Liver (tissue), 9 donors: Measurements from ENCODE around the gene ZDHHC11. TPM values are rescaled to one million over a fixed set of nuclear protein-coding genes. Genes with fewer than 3 reads are reported as not detected.

Experiments
- DNase-seq: peaks from one replicate; pipeline ENCODE4 v3.0.0-alpha.2; 2017; ENCODE audit warnings: low spot score
- H3K27ac ChIP-seq, 2 donors: one replicate each; pipeline ENCODE4 v1.7.0; 2013; ENCODE audit warnings: inconsistent platforms in 2 of 2, low read length in 2 of 2, control low read depth in 1 of 2, low read depth in 1 of 2, mild to moderate bottlenecking in 1 of 2
- H3K27me3 ChIP-seq, 4 donors: one replicate each; pipeline versions ENCODE4 v1.6.1 to v1.7.0; 2013; ENCODE audit warnings: low read length in 3 of 4, inconsistent platforms in 1 of 4, mild to moderate bottlenecking in 1 of 4, moderate library complexity in 1 of 4; ENCODE audit not compliant: control insufficient read depth in 4 of 4, insufficient read depth in 4 of 4
- H3K36me3 ChIP-seq, 4 donors: one replicate each; pipeline versions ENCODE4 v1.6.1 to v1.7.0; 2013; ENCODE audit warnings: low read length in 3 of 4, mild to moderate bottlenecking in 3 of 4, low read depth in 1 of 4, moderate library complexity in 1 of 4; ENCODE audit not compliant: control insufficient read depth in 4 of 4, insufficient read depth in 3 of 4
- H3K4me1 ChIP-seq, 4 donors: one replicate each; pipeline versions ENCODE4 v1.6.1 to v1.7.0; 2013; ENCODE audit warnings: low read length in 3 of 4, mild to moderate bottlenecking in 3 of 4, moderate library complexity in 1 of 4; ENCODE audit not compliant: control insufficient read depth in 4 of 4, insufficient read depth in 4 of 4
- H3K4me3 ChIP-seq, 3 donors: one replicate each; pipeline versions ENCODE4 v1.6.1 to v1.7.0; 2013; ENCODE audit warnings: low read length in 3 of 3, control low read depth in 1 of 3, low read depth in 1 of 3, mild to moderate bottlenecking in 1 of 3
- H3K9ac ChIP-seq, 2 donors: one replicate each; pipeline ENCODE4 v1.7.0; 2013; ENCODE audit warnings: low read length in 2 of 2, mild to moderate bottlenecking in 2 of 2, moderate library complexity in 2 of 2, control low read depth in 1 of 2, low read depth in 1 of 2
- H3K9me3 ChIP-seq, 4 donors: one replicate each; pipeline versions ENCODE4 v1.6.1 to v1.7.0; 2013; ENCODE audit warnings: low read length in 3 of 4; ENCODE audit not compliant: control insufficient read depth in 4 of 4
- CTCF ChIP-seq: fragments of 150-350 bp; IDR thresholded peaks from 2 replicates; pipeline ENCODE4 v1.5.1; 2017; ENCODE audit warnings: improper control_type of control experiment, low read depth, low read length; ENCODE audit not compliant: missing input control
- EGR1 ChIP-seq, 2 donors: IDR thresholded peaks; 2 replicates each; pipeline ENCODE4 v1.6.1; 2016 to 2018; ENCODE audit warnings: antibody characterized with exemption in 2 of 2, low read depth in 2 of 2
- FOXA1 ChIP-seq: IDR thresholded peaks from 2 replicates; pipeline ENCODE4 v1.6.1; 2016; ENCODE audit warnings: antibody characterized with exemption
- FOXA2 ChIP-seq: IDR thresholded peaks from 2 replicates; pipeline ENCODE4 v1.6.1; 2016; ENCODE audit warnings: antibody characterized with exemption
- GABPA ChIP-seq, 2 donors: IDR thresholded peaks in 1 of 2; conservative IDR thresholded peaks in 1 of 2; 2 replicates each; pipeline ENCODE4 v1.6.1; 2016; ENCODE audit warnings: antibody characterized with exemption in 2 of 2, mild to moderate bottlenecking in 1 of 2, moderate library complexity in 1 of 2
- HNF4A ChIP-seq, 2 donors: conservative IDR thresholded peaks; 2 replicates each; pipeline ENCODE4 v1.6.1; 2016; ENCODE audit warnings: antibody characterized with exemption in 2 of 2, mild to moderate bottlenecking in 2 of 2
- HNF4G ChIP-seq: IDR thresholded peaks from 2 replicates; pipeline ENCODE4 v1.6.1; 2016; ENCODE audit warnings: antibody characterized with exemption
- JUND ChIP-seq, 2 donors: IDR thresholded peaks; 2 replicates each; pipeline ENCODE4 v1.6.1; 2016; ENCODE audit warnings: antibody characterized with exemption in 2 of 2
- NR2F2 ChIP-seq: IDR thresholded peaks from 2 replicates; pipeline ENCODE4 v1.6.1; 2016; ENCODE audit warnings: antibody characterized with exemption
- RAD21 ChIP-seq, 2 donors: IDR thresholded peaks; 2 replicates each; pipeline ENCODE4 v1.6.1; 2016; ENCODE audit warnings: antibody characterized with exemption in 2 of 2, mild to moderate bottlenecking in 2 of 2
- REST ChIP-seq: IDR thresholded peaks from 2 replicates; pipeline ENCODE4 v1.6.1; 2016; ENCODE audit warnings: antibody characterized with exemption, mild to moderate bottlenecking
- RXRA ChIP-seq, 2 donors: IDR thresholded peaks; 2 replicates each; pipeline ENCODE4 v1.6.1; 2017 to 2018; ENCODE audit warnings: antibody characterized with exemption in 2 of 2, mild to moderate bottlenecking in 1 of 2
- SP1 ChIP-seq: IDR thresholded peaks from 2 replicates; pipeline ENCODE4 v1.6.1; 2018; ENCODE audit warnings: antibody characterized with exemption, mild to moderate bottlenecking
- TAF1 ChIP-seq: conservative IDR thresholded peaks from 2 replicates; pipeline ENCODE4 v1.6.1; 2016; ENCODE audit warnings: antibody characterized with exemption, mild to moderate bottlenecking
- YY1 ChIP-seq: IDR thresholded peaks from 2 replicates; pipeline ENCODE4 v1.6.1; 2016; ENCODE audit warnings: antibody characterized with exemption, mild to moderate bottlenecking
- WGBS: extraction: QIAGEN DNeasy Blood & Tissue Kit; methylation state at CpG from one replicate; pipeline ENCODE4 v1.1.7; 2013; 5-methylcytosine and 5-hydroxymethylcytosine counted together
- polyA plus RNA-seq, 2 donors: library from polyadenylated mRNA; stranded (reverse) in 1 of 2; unstranded in 1 of 2; fragments of 200-250 nt in 1 of 2; fragments of >200 nt in 1 of 2; fragmentation: Nextera tagmentation in 1 of 2; extraction: Ambion mirVana in 1 of 2; gene quantifications; one replicate each; pipeline versions ENCODE4 v1.2.1 to v1.2.3, GENCODE V29; 2013 to 2015
- total RNA-seq, 2 donors: library from RNA; depleted of rRNA; stranded (reverse); fragments of >200 nt; gene quantifications; one replicate each; pipeline ENCODE4 v1.2.3, GENCODE V29; 2014
- TF ChIP-seq, protein P1 (sequence below): IDR thresholded peaks from 2 replicates; pipeline ENCODE4 v1.6.1; 2016; ENCODE audit warnings: antibody characterized with exemption
- donor health status: healthy.
- donor health status: healthy.
- donor health status: healthy.
- donor health status: healthy.
- donor health status: healthy.

Gene ZDHHC11
- total and polyA plus RNA-seq, 4 donors = 0.93 to 3.2 (median 1.3) TPM

DNA sequence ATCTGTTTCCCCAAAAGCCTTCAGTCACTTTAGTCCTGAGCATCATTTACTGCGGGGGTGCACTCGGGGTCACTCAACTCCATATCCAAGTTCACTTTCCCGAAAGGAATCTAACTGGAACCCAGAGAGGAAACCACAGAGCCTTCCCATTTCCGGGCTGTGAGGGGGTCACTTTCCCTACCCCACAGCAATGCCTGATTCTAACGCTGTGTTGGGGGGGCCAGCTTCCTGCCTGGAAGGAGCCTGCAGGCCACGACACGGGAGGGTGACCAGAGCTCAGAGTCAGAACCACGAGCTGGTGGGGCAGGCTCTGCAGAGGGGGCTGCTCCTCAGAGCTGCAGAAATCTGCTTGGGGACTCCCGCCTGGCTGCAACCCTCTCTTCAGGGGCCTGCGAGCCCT, 21.5 kb upstream of the ZDHHC11 start:
- H3K4me3 ChIP-seq = no peak overlapping the region
- no peak overlapping the region for H3K9ac ChIP-seq
- TF ChIP-seq RXRA (IDR thresholded peaks at IDR 0.05) (peak; percentile 60 to 61), HNF4G (no peak), FOXA1 (no peak), EGR1 (IDR thresholded peaks at IDR 0.05; ENCODE audit: low read depth in 2 of 2) (no peak), HNF4A (conservative IDR thresholded peaks at IDR 0.05) (no peak), TAF1 (no peak), REST (no peak), JUND (IDR thresholded peaks at IDR 0.05) (no peak), YY1 (no peak), FOXA2 (no peak), NR2F2 (peak; percentile 75), GABPA (IDR thresholded peaks at IDR 0.05 in 1 of 2, conservative IDR thresholded peaks at IDR 0.05 in 1 of 2) (peak in 1 of 2 donors; percentile 39), CTCF (no peak), RAD21 (IDR thresholded peaks at IDR 0.05) (no peak)
- TF ChIP-seq, protein P1, sequence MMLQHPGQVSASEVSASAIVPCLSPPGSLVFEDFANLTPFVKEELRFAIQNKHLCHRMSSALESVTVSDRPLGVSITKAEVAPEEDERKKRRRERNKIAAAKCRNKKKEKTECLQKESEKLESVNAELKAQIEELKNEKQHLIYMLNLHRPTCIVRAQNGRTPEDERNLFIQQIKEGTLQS = no peak
- H3K27me3 ChIP-seq = no peaks in the 10 kb centered on the region
- no peaks in the 10 kb centered on the region for H3K9me3 ChIP-seq
- 79% methylated on average over 10 of the region's 10 CpGs for WGBS
- DNase-seq = no peak
- no peaks in the 10 kb centered on the region for H3K4me1 ChIP-seq
- H3K27ac ChIP-seq = no peak overlapping the region
- H3K36me3 ChIP-seq = peaks cover 19 to 82% (median 52%) of the 10 kb centered on the region in 4 donors

- Histone ChIP-seq H3K9me3 (no peaks in the 10 kb centered on the region), H3K4me3 (no peak overlapping the region), H3K4me1 (no peaks in the 10 kb centered on the region), H3K9ac (no peak overlapping the region), H3K27ac (no peak overlapping the region), H3K36me3 (peaks cover 15 to 82% (median 49%) of the 10 kb centered on the region in 4 donors), H3K27me3 (no peaks in the 10 kb centered on the region)
- DNase-seq = no peak
- 91% methylated on average over 29 of the region's 29 CpGs for WGBS
- no peak for TF ChIP-seq RAD21 (IDR thresholded peaks at IDR 0.05)
- no peak for TF ChIP-seq YY1
- TF ChIP-seq RXRA (IDR thresholded peaks at IDR 0.05) = no peak
- TF ChIP-seq SP1 = no peak
- no peak for TF ChIP-seq GABPA (IDR thresholded peaks at IDR 0.05 in 1 of 2, conservative IDR thresholded peaks at IDR 0.05 in 1 of 2)
- TF ChIP-seq HNF4G = no peak
- no peak for TF ChIP-seq CTCF
- TF ChIP-seq JUND (IDR thresholded peaks at IDR 0.05) = no peak
These were observed 21.0 kb upstream of the ZDHHC11 start for GRCh38 chr5:871596-872298.
